GM18907 (cell line): ENCODE data around the gene GXYLT1.
"Not testable (repeated sequence)": the region's sequence is repeated elsewhere in the genome, so short reads cannot be mapped to it uniquely, and the experiment has no call there.

ENCODE experiments used
- ATAC-seq: cut with Tn5 transposase; IDR thresholded peaks from one replicate; pipeline ENCODE4 v1.9.1; 2021; ENCODE audit warnings: mild to moderate bottlenecking, moderate library complexity; ENCODE audit not compliant: unreplicated experiment

Gene GXYLT1

DNA sequence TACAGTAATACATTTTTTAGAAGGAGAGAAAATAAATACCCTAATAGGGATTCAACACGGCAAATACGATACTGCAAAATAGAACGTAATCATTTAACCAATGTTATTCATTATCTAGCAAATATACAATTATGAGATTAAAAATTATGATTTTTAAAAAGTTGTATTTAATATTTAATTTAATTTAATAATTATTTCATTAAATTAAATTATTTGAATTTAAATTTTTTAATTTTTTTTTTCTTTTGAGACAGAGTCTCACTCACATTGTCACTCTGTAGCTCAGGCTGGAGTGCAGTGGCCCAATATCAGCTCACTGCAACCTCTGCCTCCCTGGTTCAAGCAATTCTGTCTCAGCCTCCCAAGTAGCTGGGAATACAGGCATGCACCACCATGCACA is 42.0 kb downstream of the GXYLT1 start:
- no peak for ATAC-seq

DNA sequence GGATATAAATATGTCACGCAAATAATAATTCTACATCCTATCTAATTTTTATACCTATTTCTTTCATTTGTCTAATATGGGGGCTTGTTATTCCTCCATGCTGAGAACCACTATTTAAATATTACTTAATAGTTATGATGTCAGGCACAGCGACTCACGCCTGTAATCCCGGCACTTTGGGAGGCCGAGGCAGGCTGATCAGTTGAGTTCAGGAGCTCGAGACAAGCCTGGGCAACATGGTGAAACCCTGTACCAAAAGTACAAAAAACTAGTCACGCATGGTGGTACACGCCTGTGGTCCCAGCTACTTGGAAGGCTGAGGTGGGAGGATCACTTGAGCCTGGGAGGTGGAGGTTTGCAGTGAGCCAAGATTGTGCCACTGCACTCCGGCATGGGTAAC is 45.2 kb downstream of the GXYLT1 start:
- no peak for ATAC-seq

GRCh38 chr12:42097971-42098370 is 46.7 kb downstream of the GXYLT1 start:
- peak; percentile 91 for ATAC-seq

GRCh38 chr12:42094277-42094676 is 50.4 kb downstream of the GXYLT1 start:
- ATAC-seq, result no peak

GRCh38 chr12:42091769-42092168 is 52.9 kb downstream of the GXYLT1 start:
- ATAC-seq, result no peak

- no peak for ATAC-seq
Measured at GRCh38 chr12:42090899-42091298, 53.8 kb downstream of the GXYLT1 start.

DNA sequence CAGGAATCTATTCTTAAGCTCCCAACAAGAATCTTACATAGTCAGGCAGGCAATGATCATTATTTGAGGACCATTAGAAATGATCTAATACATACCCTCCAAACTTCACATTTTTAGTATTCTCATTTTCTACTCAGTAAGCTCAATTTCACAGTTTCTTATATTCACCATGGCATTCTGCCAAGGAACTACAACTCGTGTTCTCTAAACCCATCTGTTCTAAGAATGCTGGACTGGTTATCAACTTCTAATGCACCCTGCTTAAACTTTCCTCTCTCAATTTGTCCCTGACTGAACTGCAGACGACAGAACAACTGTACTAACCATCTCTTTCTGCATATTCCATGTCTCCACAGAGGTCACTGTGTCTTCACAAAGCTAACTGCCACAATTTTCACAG is 58.6 kb downstream of the GXYLT1 start:
- ATAC-seq, result no peak

- no peak for ATAC-seq
Measured at GRCh38 chr12:42085594-42085993, 59.1 kb downstream of the GXYLT1 start.

- ATAC-seq, result no peak
Measured at GRCh38 chr12:42084522-42084921, 60.2 kb downstream of the GXYLT1 start.

DNA sequence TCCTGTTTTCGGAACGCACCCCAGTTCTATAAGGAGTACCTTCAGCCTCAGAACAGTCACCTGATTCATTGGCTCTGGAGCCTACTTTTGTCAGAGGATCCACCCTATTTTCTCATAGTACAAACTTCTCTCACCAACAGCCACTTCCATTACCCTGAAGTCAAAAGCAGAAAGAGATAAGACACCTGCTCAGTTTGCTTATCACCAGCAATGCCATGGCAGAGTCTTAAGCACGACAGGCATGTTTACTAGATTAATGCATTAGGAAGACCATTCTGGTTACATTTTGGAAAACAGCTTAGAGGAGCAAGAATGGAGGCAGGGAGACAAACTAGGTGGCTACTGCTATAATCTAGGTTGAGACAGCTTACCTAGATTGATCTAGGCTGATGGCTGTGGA is 67.7 kb downstream of the GXYLT1 start:
- ATAC-seq, result no peak

GRCh38 chr12:42070036-42070435 is 74.6 kb downstream of the GXYLT1 start:
- ATAC-seq, result no peak

GRCh38 chr12:42059127-42059526 is 85.5 kb downstream of the GXYLT1 start:
- no peak for ATAC-seq

GRCh38 chr12:42056130-42056529 is 88.5 kb downstream of the GXYLT1 start:
- ATAC-seq, result peak; percentile 92

DNA sequence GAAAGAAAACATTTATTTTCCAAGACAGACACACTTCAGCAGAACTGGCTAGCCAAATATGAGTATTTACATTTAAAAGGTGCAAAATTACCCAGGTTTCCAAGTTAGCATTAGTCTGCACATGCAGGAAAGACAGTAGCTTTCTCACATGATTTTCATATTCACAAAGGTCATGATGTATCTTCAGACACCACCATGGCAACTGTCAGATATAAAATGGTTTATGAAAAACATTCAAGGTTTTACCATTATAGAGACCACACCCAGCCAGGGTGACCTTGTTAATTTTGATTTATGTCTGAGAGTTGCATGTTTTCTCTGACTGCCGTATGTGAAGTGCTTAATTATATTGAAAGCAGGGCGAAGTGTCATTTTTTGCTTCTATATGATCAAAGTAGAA is 91.2 kb downstream of the GXYLT1 start:
- ATAC-seq, result no peak

GRCh38 chr12:42048980-42049379 is 95.7 kb downstream of the GXYLT1 start:
- not testable (repeated sequence) for ATAC-seq

GRCh38 chr12:42039577-42039976 is 105.1 kb downstream of the GXYLT1 start:
- no peak for ATAC-seq

GRCh38 chr12:42039176-42039575 is 105.5 kb downstream of the GXYLT1 start:
- ATAC-seq, result no peak

- no peak for ATAC-seq
Measured at GRCh38 chr12:42031847-42032564, 112.7 kb downstream of the GXYLT1 start.
